SK-N-SH (cell line): ENCODE measurements around the gene CRTC3. TPM values are rescaled to one million over a fixed set of nuclear protein-coding genes. Genes with fewer than 3 reads are reported as not detected.
A peak's percentile ranks its signal among the peaks of the same experiment; 100 is the strongest.

Experiments used
- CTCF ChIA-PET: fragments of 300-600, 350-600 bp; formaldehyde crosslinking; extraction: SDS; loops from one replicate; lab custom pipeline; 2021; lab: Yijun Ruan, JAX
- POLR2A ChIA-PET: fragments of 350-600 bp; sonication (Branson Sonifier 250); formaldehyde crosslinking; extraction: SDS; loops from one replicate; lab custom pipeline; 2020; ENCODE audit warnings: antibody characterized with exemption, inconsistent platforms; lab: Yijun Ruan, JAX
- DNase-seq: peaks from one replicate; pipeline ENCODE4 v3.0.0; 2012
- H2AFZ ChIP-seq: fragments of 200-600 bp; sonication (generic); 2 replicates; pipeline ENCODE4 v1.8.1; 2016; ENCODE audit warnings: antibody characterized with exemption, mild to moderate bottlenecking, low read depth
- H3F3A ChIP-seq: fragments of 200-600 bp; sonication (generic); replicated peaks from 2 replicates; pipeline ENCODE3; 2016; ENCODE audit warnings: antibody characterized with exemption, mild to moderate bottlenecking; ENCODE audit not compliant: insufficient read depth
- H3K27ac ChIP-seq, 2 experiments: fragments of 200-500 bp in 1 of 2; fragments of 200-600 bp in 1 of 2; sonication (Bioruptor generic) in 1 of 2; sonication (generic), shearing (Covaris generic) in 1 of 2; 2 replicates each; pipeline versions ENCODE4 v1.5.1 to v1.6.1; 2014 to 2016; ENCODE audit warnings: low read depth in 2 of 2, inconsistent platforms in 1 of 2, low read length in 1 of 2, mild to moderate bottlenecking in 1 of 2, mixed read lengths in 1 of 2
- H3K27me3 ChIP-seq: fragments of 200-600 bp; sonication (generic), shearing (Covaris generic); 2 replicates; pipeline ENCODE4 v1.6.1; 2016; ENCODE audit warnings: mixed run types; ENCODE audit not compliant: insufficient read depth
- H3K36me3 ChIP-seq, 2 experiments: fragments of 200-500 bp in 1 of 2; fragments of 200-600 bp in 1 of 2; sonication (Bioruptor generic) in 1 of 2; sonication (generic) in 1 of 2; replicated peaks in 1 of 2; 2 replicates each; pipeline versions ENCODE3 to v1.5.1; 2014 to 2016; ENCODE audit warnings: low read length in 1 of 2, mild to moderate bottlenecking in 1 of 2; ENCODE audit not compliant: insufficient read depth in 2 of 2, control insufficient read depth in 1 of 2
- H3K4me1 ChIP-seq, 2 experiments: fragments of 200-500 bp in 1 of 2; fragments of 200-600 bp in 1 of 2; sonication (Bioruptor generic) in 1 of 2; sonication (generic), shearing (Covaris generic) in 1 of 2; 2 replicates each; pipeline versions ENCODE4 v1.5.1 to v1.6.1; 2014 to 2016; ENCODE audit warnings: low read depth in 1 of 2, low read length in 1 of 2, mixed run types in 1 of 2; ENCODE audit not compliant: insufficient read depth in 2 of 2, control insufficient read depth in 1 of 2
- H3K4me2 ChIP-seq: fragments of 200-600 bp; sonication (generic), shearing (Covaris generic); 2 replicates; pipeline ENCODE4 v1.6.1; 2017; ENCODE audit warnings: mixed run types
- H3K4me3 ChIP-seq, 2 experiments: fragments of 200-500 bp in 1 of 2; fragments of 200-600 bp in 1 of 2; sonication (Bioruptor generic) in 1 of 2; sonication (generic), shearing (Covaris generic) in 1 of 2; 2 replicates each; pipeline versions ENCODE4 v1.5.1 to v1.8.1; 2014 to 2016; ENCODE audit warnings: low read depth in 2 of 2, inconsistent platforms in 1 of 2, low read length in 1 of 2, mild to moderate bottlenecking in 1 of 2, mixed read lengths in 1 of 2, moderate library complexity in 1 of 2
- H3K79me2 ChIP-seq: fragments of 200-600 bp; sonication (generic); 2 replicates; pipeline ENCODE4 v1.8.1; 2017; ENCODE audit warnings: mild to moderate bottlenecking; ENCODE audit not compliant: insufficient read depth
- H3K9ac ChIP-seq: fragments of 200-600 bp; sonication (generic); 2 replicates; pipeline ENCODE4 v1.6.1; 2017; ENCODE audit warnings: mixed run types
- H3K9me2 ChIP-seq: fragments of 200-600 bp; sonication (generic); 2 replicates; pipeline ENCODE4 v1.6.1; 2017; ENCODE audit warnings: mixed run types
- H3K9me3 ChIP-seq: fragments of 200-600 bp; sonication (generic); 2 replicates; pipeline ENCODE4 v1.6.1; 2017; ENCODE audit warnings: mixed run types, mild to moderate bottlenecking, moderate library complexity
- H4K20me1 ChIP-seq: fragments of 200-600 bp; sonication (generic); 2 replicates; pipeline ENCODE4 v1.6.1; 2017; ENCODE audit warnings: mild to moderate bottlenecking, mixed run types; ENCODE audit not compliant: insufficient read depth
- ELF1 ChIP-seq: IDR thresholded peaks from 2 replicates; pipeline ENCODE4 v1.4.0; 2012
- FOXM1 ChIP-seq: IDR thresholded peaks from 2 replicates; pipeline ENCODE4 v1.4.0; 2012; ENCODE audit warnings: low read depth, mild to moderate bottlenecking
- GABPA ChIP-seq: IDR thresholded peaks from 2 replicates; pipeline ENCODE4 v1.4.0; 2012; ENCODE audit warnings: low read depth, mild to moderate bottlenecking
- GATA2 ChIP-seq: sonication (generic); formaldehyde crosslinking; IDR thresholded peaks from 2 replicates; pipeline ENCODE4 v1.5.0; 2020; ENCODE audit warnings: mild to moderate bottlenecking, missing genetic modification reagents
- MEF2A ChIP-seq: IDR thresholded peaks from 2 replicates; pipeline ENCODE4 v1.4.0; 2012; ENCODE audit warnings: low read depth, borderline replicate concordance
- MXI1 ChIP-seq: IDR thresholded peaks from 2 replicates; pipeline ENCODE4 v1.6.1; 2012; ENCODE audit warnings: mild to moderate bottlenecking, low read depth, low read length, improper control_type of control experiment
- NFIC ChIP-seq: IDR thresholded peaks from 2 replicates; pipeline ENCODE4 v1.4.0; 2012; ENCODE audit warnings: borderline replicate concordance
- POLR2AphosphoS5 ChIP-seq: IDR thresholded peaks from 2 replicates; pipeline ENCODE4 v1.6.1; 2012; ENCODE audit warnings: low read depth, low read length
- RCOR1 ChIP-seq: fragments of 150-350 bp; IDR thresholded peaks from 2 replicates; pipeline ENCODE4 v1.6.1; 2017; ENCODE audit warnings: antibody characterized with exemption, low read length
- REST ChIP-seq: IDR thresholded peaks from 2 replicates; pipeline ENCODE4 v1.6.1; 2012; ENCODE audit warnings: mild to moderate bottlenecking, low read depth, low read length, moderate library complexity
- RXRA ChIP-seq: IDR thresholded peaks from 2 replicates; pipeline ENCODE4 v1.4.0; 2012; ENCODE audit warnings: low read depth, mild to moderate bottlenecking, borderline replicate concordance
- SIN3A ChIP-seq: IDR thresholded peaks from 2 replicates; pipeline ENCODE4 v1.6.1; 2012; ENCODE audit warnings: low read depth, mild to moderate bottlenecking, low read length, moderate library complexity, borderline replicate concordance
- SMC3 ChIP-seq: IDR thresholded peaks from 2 replicates; pipeline ENCODE4 v1.6.1; 2012; ENCODE audit warnings: low read depth, low read length, improper control_type of control experiment
- TAF1 ChIP-seq: IDR thresholded peaks from 2 replicates; pipeline ENCODE4 v1.6.1; 2012; ENCODE audit warnings: low read depth, mild to moderate bottlenecking, low read length, moderate library complexity, borderline replicate concordance
- USF1 ChIP-seq: IDR thresholded peaks from 2 replicates; pipeline ENCODE4 v1.4.0; 2012; ENCODE audit warnings: low read depth, borderline replicate concordance
- YY1 ChIP-seq: IDR thresholded peaks from 2 replicates; pipeline ENCODE4 v1.4.0; 2012; ENCODE audit warnings: low read depth, mild to moderate bottlenecking
- WGBS: methylation state at CpG from one replicate; pipeline ENCODE4 v1.1.6; 2017; ENCODE audit warnings: low lambda C conversion rate; 5-methylcytosine and 5-hydroxymethylcytosine counted together
- polyA plus RNA-seq, 3 experiments: library from polyadenylated mRNA; depleted of rRNA; stranded (reverse); fragments of >200 nt; gene quantifications; 2 replicates each; pipeline ENCODE4 v1.2.3, GENCODE V29; 2012

The CRTC3 gene
- polyA plus RNA-seq, 1 of the 3 experiments (the other 2 are of a cell fraction) = 16.7 TPM

GRCh38 chr15:90618330-90619125 is 88.8 kb downstream of the CRTC3 start:
- no peaks in the 10 kb centered on the region for H3K9me3 ChIP-seq
- no peaks in the 10 kb centered on the region; the same call in 1 of the 2 replicates for H3K79me2 ChIP-seq
- H3K27me3 ChIP-seq = no peaks in the 10 kb centered on the region
- H3K4me2 ChIP-seq = no peak overlapping the region
- H3K36me3 ChIP-seq = peaks cover 38 to 55% of the 10 kb centered on the region in 2 experiments
- ChIA-PET POLR2A (interaction anchor here (0.6 kb wide), 1 partner anchor 60 kb away, joined by 5 read pairs; no protein-coding TSS in a partner anchor), CTCF (interaction anchor here (1.5 to 2.9 kb wide), 2 partner anchors 136 to 299 kb away, joined by 5 to 9 read pairs; no protein-coding TSS in a partner anchor)
- peak overlapping the region in 1 of 2 experiments; percentile 28; a peak in 1 of 4 replicates for H3K27ac ChIP-seq
- H3K4me3 ChIP-seq = no peak overlapping the region
- no peak for DNase-seq
- WGBS = 96% methylated on average over 4 of the region's 4 CpGs
- no peak for TF ChIP-seq GATA2 (CRISPR knock-in tag)
- no peak for TF ChIP-seq ELF1
- no peak for TF ChIP-seq RCOR1
- no peak for TF ChIP-seq USF1
- TF ChIP-seq TAF1 = no peak
- TF ChIP-seq REST = no peak
- TF ChIP-seq YY1 = no peak
- no peak for TF ChIP-seq SMC3
- no peak for TF ChIP-seq MEF2A
- no peak for TF ChIP-seq POLR2AphosphoS5
- no peak for TF ChIP-seq RXRA
- no peak for TF ChIP-seq GABPA
- no peak overlapping the region for H3K9ac ChIP-seq
- no peaks in the 10 kb centered on the region for H4K20me1 ChIP-seq
- no peaks in the 10 kb centered on the region for H3F3A ChIP-seq
- H3K4me1 ChIP-seq = peaks cover 0 to 6% of the 10 kb centered on the region in 2 experiments; a peak in 1 of 4 replicates
- H3K9me2 ChIP-seq = no peaks in the 10 kb centered on the region; the same call in 1 of the 2 replicates
- no peak overlapping the region for H2AFZ ChIP-seq

- Histone ChIP-seq H2AFZ (no peak overlapping the region), H3K27ac (no peak overlapping the region), H3K4me1 (peaks cover 0 to 6% of the 10 kb centered on the region in 2 experiments; a peak in 1 of 4 replicates), H3K9me2 (no peaks in the 10 kb centered on the region), H3K79me2 (no peaks in the 10 kb centered on the region; the same call in 1 of the 2 replicates), H3K9me3 (no peaks in the 10 kb centered on the region), H4K20me1 (no peaks in the 10 kb centered on the region), H3K9ac (no peak overlapping the region), H3K4me2 (no peak overlapping the region), H3K27me3 (no peaks in the 10 kb centered on the region), H3F3A (no peaks in the 10 kb centered on the region), H3K4me3 (no peak overlapping the region), H3K36me3 (peaks cover 31 to 49% of the 10 kb centered on the region in 2 experiments)
- CTCF ChIA-PET = interaction anchor here (0.7 to 2.9 kb wide), 2 partner anchors 300 to 478 kb away, joined by 3 to 9 read pairs; no protein-coding TSS in a partner anchor
- TF ChIP-seq NFIC (no peak), FOXM1 (no peak), MXI1 (no peak), YY1 (no peak), SIN3A (no peak), ELF1 (no peak)
- WGBS = 94% methylated on average over 9 of the region's 9 CpGs
- DNase-seq = no peak
- POLR2A ChIA-PET = no interaction called here
Measured at GRCh38 chr15:90619468-90619867, 89.7 kb downstream of the CRTC3 start.
